ENCODE measurements around the gene FBXL16.

FBXL16 gene

DNA sequence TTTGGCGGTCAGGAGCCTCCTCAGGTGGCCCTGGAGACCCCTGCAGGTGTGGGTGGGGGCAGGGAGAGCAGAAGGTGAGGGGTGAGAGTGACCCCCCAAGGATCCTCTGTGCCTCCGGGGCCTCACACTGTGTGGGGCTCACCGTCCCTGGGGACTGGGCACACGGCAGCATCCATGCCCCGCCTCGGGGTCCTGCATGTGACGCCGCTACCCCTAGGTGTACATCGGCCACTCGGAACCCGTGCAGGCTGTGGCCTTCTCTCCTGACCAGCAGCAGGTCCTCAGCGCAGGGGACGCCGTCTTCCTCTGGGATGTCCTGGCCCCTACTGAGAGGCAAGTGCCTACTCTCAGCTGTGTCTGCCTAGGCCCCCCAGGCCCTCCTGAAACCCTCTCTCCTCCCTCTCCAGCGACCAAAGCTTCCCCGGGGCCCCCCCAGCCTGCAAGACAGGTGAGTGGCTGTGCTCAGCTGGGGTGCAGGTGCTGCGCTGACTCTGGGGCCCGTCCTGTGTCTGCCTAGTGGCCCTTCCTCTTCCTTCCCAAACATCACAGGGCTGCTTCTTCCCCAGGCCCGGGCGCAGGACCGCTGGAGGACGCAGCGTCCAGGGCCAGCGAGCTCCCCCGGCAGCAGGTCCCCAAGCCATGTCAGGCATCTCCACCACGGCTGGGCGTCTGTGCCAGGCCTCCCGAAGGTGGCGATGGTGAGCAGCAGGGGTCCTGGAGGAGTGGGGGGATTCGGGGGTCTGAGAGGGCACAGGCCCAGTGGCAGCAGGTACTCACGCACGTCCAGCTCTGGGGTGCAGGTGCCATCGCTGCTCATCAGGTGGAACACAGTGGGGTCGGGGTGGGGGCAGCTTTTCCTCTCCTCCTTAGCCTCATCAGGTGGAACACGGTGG is 46.7 kb downstream of the FBXL16 start:
- DNase-seq (ENCODE audit: low read depth in 1 of 2, low spot score in 1 of 2): no peak
- H3K27me3 ChIP-seq (ENCODE audit: insufficient read depth, poor library complexity, severe bottlenecking): no peaks in the 10 kb centered on the region

GRCh38 chr16:657487-657886 is 48.1 kb downstream of the FBXL16 start:
- H3K4me3 ChIP-seq (replicated peaks; ENCODE audit: insufficient read depth, low read length): no peak overlapping the region
- no peak for DNase-seq (ENCODE audit: low read depth in 1 of 2, low spot score in 1 of 2)
- no peaks in the 10 kb centered on the region for H3K27me3 ChIP-seq (ENCODE audit: insufficient read depth, poor library complexity, severe bottlenecking)
- no peak for TF ChIP-seq CTCF (IDR thresholded peaks at IDR 0.05; ENCODE audit: insufficient read depth, low read length)
- no peak for TF ChIP-seq SPI1 (IDR thresholded peaks at IDR 0.05; ENCODE audit: borderline replicate concordance, low read depth)
- no peak for TF ChIP-seq REST (IDR thresholded peaks at IDR 0.05; ENCODE audit: insufficient replicate concordance, low read depth)
- no peak for TF ChIP-seq POLR2AphosphoS5 (IDR thresholded peaks at IDR 0.05; ENCODE audit: low read depth)
- TF ChIP-seq GABPA (IDR thresholded peaks at IDR 0.05; ENCODE audit: low read depth): no peak
- no peak overlapping the region for H3K27ac ChIP-seq (replicated peaks)

More for the DNA sequence above, 46.7 kb downstream of the FBXL16 start:
- H3K27ac ChIP-seq (replicated peaks): no peak overlapping the region
- no peak overlapping the region for H3K4me3 ChIP-seq (replicated peaks; ENCODE audit: insufficient read depth, low read length)
- TF ChIP-seq CTCF (IDR thresholded peaks at IDR 0.05; ENCODE audit: insufficient read depth, low read length): peak; percentile 30
- TF ChIP-seq POLR2AphosphoS5 (IDR thresholded peaks at IDR 0.05; ENCODE audit: low read depth): no peak
- TF ChIP-seq SPI1 (IDR thresholded peaks at IDR 0.05; ENCODE audit: borderline replicate concordance, low read depth): no peak
- TF ChIP-seq REST (IDR thresholded peaks at IDR 0.05; ENCODE audit: insufficient replicate concordance, low read depth): no peak
- no peak for TF ChIP-seq GABPA (IDR thresholded peaks at IDR 0.05; ENCODE audit: low read depth)

GRCh38 chr16:654034-654433 is 51.6 kb downstream of the FBXL16 start:
- DNase-seq (ENCODE audit: low read depth in 1 of 2, low spot score in 1 of 2): no peak
- TF ChIP-seq POLR2AphosphoS5 (IDR thresholded peaks at IDR 0.05; ENCODE audit: low read depth) (no peak), REST (IDR thresholded peaks at IDR 0.05; ENCODE audit: insufficient replicate concordance, low read depth) (no peak), CTCF (IDR thresholded peaks at IDR 0.05; ENCODE audit: insufficient read depth, low read length) (no peak), SPI1 (IDR thresholded peaks at IDR 0.05; ENCODE audit: borderline replicate concordance, low read depth) (no peak), GABPA (IDR thresholded peaks at IDR 0.05; ENCODE audit: low read depth) (no peak)
- H3K4me3 ChIP-seq (replicated peaks; ENCODE audit: insufficient read depth, low read length): no peak overlapping the region
- H3K27me3 ChIP-seq (ENCODE audit: insufficient read depth, poor library complexity, severe bottlenecking): no peaks in the 10 kb centered on the region
- no peak overlapping the region for H3K27ac ChIP-seq (replicated peaks)

Measured in HL-60 (cell line).